ENCODE data around the gene ZNF423.

DNA sequence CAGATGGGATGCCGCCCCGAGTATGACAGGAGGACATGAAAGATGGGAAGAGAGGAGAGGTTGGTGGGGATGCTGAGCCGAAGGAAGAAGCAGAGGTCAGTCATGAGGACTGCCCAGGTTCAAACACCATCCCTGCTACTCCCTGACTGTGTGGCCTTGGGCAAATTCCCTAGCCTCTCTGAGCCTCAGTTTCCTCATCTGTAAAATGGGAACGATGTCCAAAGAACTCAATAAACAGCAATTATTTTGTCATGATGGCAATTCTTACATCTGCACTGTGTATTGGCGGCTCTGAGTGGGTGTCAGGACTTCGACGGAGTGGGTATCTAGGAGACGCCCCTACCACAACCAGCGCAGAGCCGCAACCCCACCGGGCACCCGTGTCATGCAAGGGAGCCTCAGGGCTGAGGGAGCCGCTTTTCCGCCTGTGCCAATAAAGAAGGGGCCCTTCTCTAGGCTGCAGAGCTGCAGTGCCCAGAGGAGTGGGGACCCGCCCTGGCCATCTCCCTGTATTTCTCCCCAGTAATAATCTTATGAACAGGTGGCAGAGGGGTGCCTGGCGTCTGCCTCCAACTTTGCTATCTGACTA is 173.2 kb downstream of the ZNF423 start:
- no peak for TF ChIP-seq POLR2AphosphoS5 (IDR thresholded peaks at IDR 0.05; ENCODE audit: low read depth)
- TF ChIP-seq EZH2 (IDR thresholded peaks at IDR 0.05; ENCODE audit: low read depth, unreplicated experiment): no peak
- TF ChIP-seq, protein P1, sequence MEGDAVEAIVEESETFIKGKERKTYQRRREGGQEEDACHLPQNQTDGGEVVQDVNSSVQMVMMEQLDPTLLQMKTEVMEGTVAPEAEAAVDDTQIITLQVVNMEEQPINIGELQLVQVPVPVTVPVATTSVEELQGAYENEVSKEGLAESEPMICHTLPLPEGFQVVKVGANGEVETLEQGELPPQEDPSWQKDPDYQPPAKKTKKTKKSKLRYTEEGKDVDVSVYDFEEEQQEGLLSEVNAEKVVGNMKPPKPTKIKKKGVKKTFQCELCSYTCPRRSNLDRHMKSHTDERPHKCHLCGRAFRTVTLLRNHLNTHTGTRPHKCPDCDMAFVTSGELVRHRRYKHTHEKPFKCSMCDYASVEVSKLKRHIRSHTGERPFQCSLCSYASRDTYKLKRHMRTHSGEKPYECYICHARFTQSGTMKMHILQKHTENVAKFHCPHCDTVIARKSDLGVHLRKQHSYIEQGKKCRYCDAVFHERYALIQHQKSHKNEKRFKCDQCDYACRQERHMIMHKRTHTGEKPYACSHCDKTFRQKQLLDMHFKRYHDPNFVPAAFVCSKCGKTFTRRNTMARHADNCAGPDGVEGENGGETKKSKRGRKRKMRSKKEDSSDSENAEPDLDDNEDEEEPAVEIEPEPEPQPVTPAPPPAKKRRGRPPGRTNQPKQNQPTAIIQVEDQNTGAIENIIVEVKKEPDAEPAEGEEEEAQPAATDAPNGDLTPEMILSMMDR (conservative IDR thresholded peaks at IDR 0.05; ENCODE audit: low read depth in 2 of 2): no peak
- TF ChIP-seq, protein P2, sequence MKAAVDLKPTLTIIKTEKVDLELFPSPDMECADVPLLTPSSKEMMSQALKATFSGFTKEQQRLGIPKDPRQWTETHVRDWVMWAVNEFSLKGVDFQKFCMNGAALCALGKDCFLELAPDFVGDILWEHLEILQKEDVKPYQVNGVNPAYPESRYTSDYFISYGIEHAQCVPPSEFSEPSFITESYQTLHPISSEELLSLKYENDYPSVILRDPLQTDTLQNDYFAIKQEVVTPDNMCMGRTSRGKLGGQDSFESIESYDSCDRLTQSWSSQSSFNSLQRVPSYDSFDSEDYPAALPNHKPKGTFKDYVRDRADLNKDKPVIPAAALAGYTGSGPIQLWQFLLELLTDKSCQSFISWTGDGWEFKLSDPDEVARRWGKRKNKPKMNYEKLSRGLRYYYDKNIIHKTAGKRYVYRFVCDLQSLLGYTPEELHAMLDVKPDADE (IDR thresholded peaks at IDR 0.05): no peak
- TF ChIP-seq CREB1 (CRISPR knock-in tag; IDR thresholded peaks at IDR 0.05; ENCODE audit: low read depth): no peak
- TF ChIP-seq, protein P3, sequence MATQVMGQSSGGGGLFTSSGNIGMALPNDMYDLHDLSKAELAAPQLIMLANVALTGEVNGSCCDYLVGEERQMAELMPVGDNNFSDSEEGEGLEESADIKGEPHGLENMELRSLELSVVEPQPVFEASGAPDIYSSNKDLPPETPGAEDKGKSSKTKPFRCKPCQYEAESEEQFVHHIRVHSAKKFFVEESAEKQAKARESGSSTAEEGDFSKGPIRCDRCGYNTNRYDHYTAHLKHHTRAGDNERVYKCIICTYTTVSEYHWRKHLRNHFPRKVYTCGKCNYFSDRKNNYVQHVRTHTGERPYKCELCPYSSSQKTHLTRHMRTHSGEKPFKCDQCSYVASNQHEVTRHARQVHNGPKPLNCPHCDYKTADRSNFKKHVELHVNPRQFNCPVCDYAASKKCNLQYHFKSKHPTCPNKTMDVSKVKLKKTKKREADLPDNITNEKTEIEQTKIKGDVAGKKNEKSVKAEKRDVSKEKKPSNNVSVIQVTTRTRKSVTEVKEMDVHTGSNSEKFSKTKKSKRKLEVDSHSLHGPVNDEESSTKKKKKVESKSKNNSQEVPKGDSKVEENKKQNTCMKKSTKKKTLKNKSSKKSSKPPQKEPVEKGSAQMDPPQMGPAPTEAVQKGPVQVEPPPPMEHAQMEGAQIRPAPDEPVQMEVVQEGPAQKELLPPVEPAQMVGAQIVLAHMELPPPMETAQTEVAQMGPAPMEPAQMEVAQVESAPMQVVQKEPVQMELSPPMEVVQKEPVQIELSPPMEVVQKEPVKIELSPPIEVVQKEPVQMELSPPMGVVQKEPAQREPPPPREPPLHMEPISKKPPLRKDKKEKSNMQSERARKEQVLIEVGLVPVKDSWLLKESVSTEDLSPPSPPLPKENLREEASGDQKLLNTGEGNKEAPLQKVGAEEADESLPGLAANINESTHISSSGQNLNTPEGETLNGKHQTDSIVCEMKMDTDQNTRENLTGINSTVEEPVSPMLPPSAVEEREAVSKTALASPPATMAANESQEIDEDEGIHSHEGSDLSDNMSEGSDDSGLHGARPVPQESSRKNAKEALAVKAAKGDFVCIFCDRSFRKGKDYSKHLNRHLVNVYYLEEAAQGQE (IDR thresholded peaks at IDR 0.05; ENCODE audit: unreplicated experiment): no peak
- TF ChIP-seq JUNB (IDR thresholded peaks at IDR 0.05; ENCODE audit: unreplicated experiment): no peak
- TF ChIP-seq EZH2phosphoT487 (IDR thresholded peaks at IDR 0.05; ENCODE audit: unreplicated experiment): no peak
- TF ChIP-seq NANOG (IDR thresholded peaks at IDR 0.05; ENCODE audit: borderline replicate concordance): no peak
- TF ChIP-seq ZNF331 (CRISPR knock-in tag; IDR thresholded peaks at IDR 0.05; ENCODE audit: low read depth): no peak
- no peak for TF ChIP-seq STAT1 (IDR thresholded peaks at IDR 0.05; ENCODE audit: unreplicated experiment)
- no peak for TF ChIP-seq ZNF114 (CRISPR knock-in tag; IDR thresholded peaks at IDR 0.05)
